Endothelial cell (in vitro differentiated cells): ENCODE measurements around the gene AFDN. TPM values are rescaled to one million over a fixed set of nuclear protein-coding genes. Genes with fewer than 3 reads are reported as not detected.
"Not testable (repeated sequence)": the region's sequence is repeated elsewhere in the genome, so short reads cannot be mapped to it uniquely, and the experiment has no call there.

Experiments used
- DNase-seq: peaks from one replicate; pipeline ENCODE4 v3.0.0; 2021; ENCODE audit warnings: low spot score
- H3K27ac Mint-ChIP-seq: one replicate; pipeline ENCODE4 v1.8.0; 2021; ENCODE audit warnings: mixed read lengths, inconsistent platforms; ENCODE audit not compliant: unreplicated experiment
- H3K27me3 Mint-ChIP-seq: one replicate; pipeline ENCODE4 v1.8.0; 2021; ENCODE audit warnings: mild to moderate bottlenecking, moderate library complexity, mixed read lengths, inconsistent platforms; ENCODE audit not compliant: unreplicated experiment
- H3K36me3 Mint-ChIP-seq: one replicate; pipeline ENCODE4 v1.8.0; 2021; ENCODE audit warnings: mild to moderate bottlenecking, low read depth, mixed read lengths, inconsistent platforms; ENCODE audit not compliant: unreplicated experiment
- H3K4me1 Mint-ChIP-seq: one replicate; pipeline ENCODE4 v1.8.0; 2021; ENCODE audit warnings: mild to moderate bottlenecking, mixed read lengths, inconsistent platforms; ENCODE audit not compliant: unreplicated experiment
- H3K4me3 Mint-ChIP-seq: one replicate; pipeline ENCODE4 v1.8.0; 2021; ENCODE audit warnings: mild to moderate bottlenecking, mixed read lengths, inconsistent platforms; ENCODE audit not compliant: unreplicated experiment
- H3K9me3 Mint-ChIP-seq: one replicate; pipeline ENCODE4 v1.8.0; 2021; ENCODE audit warnings: mixed read lengths, inconsistent platforms; ENCODE audit not compliant: unreplicated experiment
- CTCF ChIP-seq: fragments of 200-600 bp; sonication (generic); IDR thresholded peaks from one replicate; pipeline ENCODE4 v1.5.0; 2021; ENCODE audit warnings: antibody characterized with exemption; ENCODE audit not compliant: unreplicated experiment
- total RNA-seq: library from RNA; stranded (reverse); fragmentation: NEBNext Ultra II Directional; extraction: Animal tissue kit (Norgen Biotek cat#: 25700); gene quantifications from one replicate; pipeline ENCODE4 v1.2.1, GENCODE V29; 2021; ENCODE audit not compliant: unreplicated experiment

Gene AFDN
- total RNA-seq, 1 donor from 2014 or later: 306 TPM

GRCh38 chr6:167996424-167997199 lies 169.9 kb downstream of the AFDN start:
- Mint-ChIP-seq H3K27ac (no peak overlapping the region), H3K27me3 (peaks cover 10% of the 10 kb centered on the region), H3K4me3 (no peak overlapping the region), H3K4me1 (no peaks in the 10 kb centered on the region), H3K9me3 (no peaks in the 10 kb centered on the region), H3K36me3 (no peaks in the 10 kb centered on the region)
- no peak for DNase-seq
- TF ChIP-seq CTCF: no peak

GRCh38 chr6:167997642-167998041 lies 170.9 kb downstream of the AFDN start, which contains the start of gene KIF25:
Gene KIF25, plus strand, starts transcription at chr6:167997671. Its CDS starts 31,915 bp downstream, at chr6:168029586.
- H3K4me1 Mint-ChIP-seq: no peaks in the 10 kb centered on the region
- DNase-seq: no peak
- no peak for TF ChIP-seq CTCF
- no peaks in the 10 kb centered on the region for H3K9me3 Mint-ChIP-seq
- peaks cover 10% of the 10 kb centered on the region for H3K27me3 Mint-ChIP-seq
- no peak within 1 kb of the TSS for H3K27ac Mint-ChIP-seq
- peak within 1 kb of the TSS; percentile 25 for H3K4me3 Mint-ChIP-seq
- no peaks in the 10 kb centered on the region for H3K36me3 Mint-ChIP-seq

DNA sequence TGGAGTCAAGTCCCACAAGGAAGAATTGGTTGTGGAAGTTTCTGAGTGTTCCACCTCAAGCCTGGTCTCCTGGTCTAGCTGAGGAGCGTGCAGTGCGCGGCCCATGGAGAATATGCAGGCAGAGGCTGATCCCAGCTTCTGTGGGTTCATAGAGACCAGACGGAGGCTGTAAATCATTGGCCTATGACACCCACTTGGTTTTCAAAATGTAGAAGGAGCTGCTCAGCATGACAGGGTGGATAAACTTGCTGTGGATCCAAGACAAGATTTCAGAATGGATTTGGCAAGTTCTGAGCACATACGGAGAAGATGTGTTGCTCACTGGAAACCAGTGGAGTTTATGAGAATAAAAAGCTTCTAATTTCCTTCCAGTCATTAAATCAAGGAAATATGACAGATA lies 171.5 kb downstream of the AFDN start:
- Mint-ChIP-seq H3K9me3 (no peaks in the 10 kb centered on the region), H3K27me3 (peaks cover 11% of the 10 kb centered on the region), H3K36me3 (no peaks in the 10 kb centered on the region), H3K27ac (no peak overlapping the region), H3K4me1 (peaks cover 5% of the 10 kb centered on the region), H3K4me3 (peak overlapping the region; percentile 25)
- DNase-seq: no peak
- TF ChIP-seq CTCF: no peak

DNA sequence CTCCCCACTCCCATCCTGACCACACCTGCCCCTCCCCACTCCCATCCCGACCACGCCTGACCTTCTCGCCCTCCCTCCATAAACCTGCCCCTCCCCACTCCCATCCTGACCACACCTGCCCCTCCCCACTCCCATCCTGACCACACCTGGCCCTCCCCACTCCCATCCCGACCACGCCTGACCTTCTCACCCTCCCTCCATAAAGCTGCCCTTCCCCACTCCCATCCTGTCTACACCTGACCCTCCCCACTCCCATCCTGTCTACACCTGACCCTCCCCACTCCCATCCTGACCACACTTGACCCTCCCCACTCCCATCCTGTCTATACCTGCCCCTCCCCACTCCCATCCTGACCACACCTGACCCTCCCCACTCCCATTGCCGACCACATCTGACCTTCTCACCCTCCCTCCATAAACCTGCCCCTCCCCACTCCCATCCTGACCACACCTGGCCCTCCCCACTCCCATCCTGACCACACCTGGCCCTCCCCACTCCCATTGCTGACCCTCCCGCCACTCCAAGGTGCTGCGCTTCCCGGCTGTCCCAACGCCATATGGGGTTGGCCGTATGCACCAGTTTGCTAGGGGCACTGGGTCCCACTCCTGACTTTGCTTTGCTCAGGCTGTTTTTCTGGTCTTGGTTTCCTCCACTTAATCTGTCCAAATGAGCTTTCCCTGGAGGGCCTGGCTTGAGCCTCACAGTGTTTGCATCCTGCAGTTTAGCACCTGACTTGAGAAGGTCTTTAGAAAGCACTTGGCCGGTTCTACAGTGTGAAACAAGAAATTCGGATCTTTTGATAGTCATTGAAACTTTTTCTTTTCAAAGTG lies 173.7 kb downstream of the AFDN start:
- Mint-ChIP-seq H3K9me3 (no peaks in the 10 kb centered on the region), H3K4me3 (no peak overlapping the region), H3K36me3 (peaks cover 9% of the 10 kb centered on the region), H3K27ac (no peak overlapping the region), H3K4me1 (peaks cover 6% of the 10 kb centered on the region), H3K27me3 (peaks cover 11% of the 10 kb centered on the region)
- no peak for DNase-seq
- no peak for TF ChIP-seq CTCF

- no peaks in the 10 kb centered on the region for H3K9me3 Mint-ChIP-seq
- no peak overlapping the region for H3K4me3 Mint-ChIP-seq
- peaks cover 11% of the 10 kb centered on the region for H3K27me3 Mint-ChIP-seq
- H3K27ac Mint-ChIP-seq: no peak overlapping the region
- DNase-seq: no peak
- no peak for TF ChIP-seq CTCF
- peaks cover 6% of the 10 kb centered on the region for H3K4me1 Mint-ChIP-seq
- peaks cover 9% of the 10 kb centered on the region for H3K36me3 Mint-ChIP-seq
Observed at GRCh38 chr6:168001029-168001332, 174.3 kb downstream of the AFDN start.

DNA sequence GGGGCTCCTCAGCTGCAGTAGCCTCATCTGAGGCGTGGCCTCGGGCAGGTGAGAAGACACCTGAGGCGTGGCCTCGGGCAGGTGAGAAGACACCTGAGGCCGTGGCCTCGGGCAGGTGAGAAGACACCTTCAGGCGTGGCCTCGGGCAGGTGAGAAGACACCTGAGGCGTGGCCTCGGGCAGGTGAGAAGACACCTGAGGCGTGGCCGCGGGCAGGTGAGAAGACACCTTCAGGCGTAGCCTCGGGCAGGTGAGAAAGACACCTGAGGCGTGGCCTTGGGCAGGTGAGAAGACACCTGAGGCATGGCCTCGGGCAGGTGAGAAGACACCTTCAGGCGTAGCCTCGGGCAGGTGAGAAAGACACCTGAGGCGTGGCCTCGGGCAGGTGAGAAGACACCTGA lies 174.8 kb downstream of the AFDN start:
- not testable (repeated sequence) for H3K27ac Mint-ChIP-seq, H3K4me3 Mint-ChIP-seq, DNase-seq, H3K4me1 Mint-ChIP-seq, H3K9me3 Mint-ChIP-seq, H3K36me3 Mint-ChIP-seq
- peaks cover 11% of the 10 kb centered on the region for H3K27me3 Mint-ChIP-seq
